ENCODE measurements around the gene CTNNAL1. TPM values are rescaled to one million over a fixed set of nuclear protein-coding genes. Genes with fewer than 3 reads are reported as not detected.

Gene CTNNAL1
- total and polyA plus RNA-seq, 2 of the 8 experiments (the other 6 are each of a cell fraction or from before 2014, with no cell fraction given): 23.2 to 66.1 TPM

- Histone ChIP-seq H4K91ac (replicated peaks; ENCODE audit: insufficient read length, low read length) (no peak overlapping the region), H4K5ac (ENCODE audit: insufficient read length, low read depth, low read length) (no peak overlapping the region), H3K4me1 (replicated peaks in 1 of 4; ENCODE audit: control insufficient read depth in 3 of 4, insufficient read depth in 4 of 4, low read length in 3 of 4) (no peaks in the 10 kb centered on the region), H3K23me2 (ENCODE audit: low read depth, low read length) (no peaks in the 10 kb centered on the region), H2BK20ac (ENCODE audit: low read length) (no peak overlapping the region), H2BK120ac (replicated peaks; ENCODE audit: low read depth, low read length) (no peak overlapping the region), H3K27ac (ENCODE audit: low read depth, low read length) (no peak overlapping the region), H3K4me3 (ENCODE audit: extremely low read depth in 1 of 4, insufficient read depth in 2 of 4, low read depth in 3 of 4, low read length in 4 of 4) (no peak overlapping the region), H4K20me1 (replicated peaks in 1 of 2; ENCODE audit: control insufficient read depth in 1 of 2, insufficient read depth in 2 of 2, low read length in 2 of 2) (peaks cover 1 to 3% of the 10 kb centered on the region in 2 experiments), H3K27me3 (replicated peaks in 1 of 4; ENCODE audit: control insufficient read depth in 3 of 4, extremely low read depth in 1 of 4, insufficient read depth in 3 of 4, low read length in 3 of 4) (no peaks in the 10 kb centered on the region), H3K79me1 (ENCODE audit: low read depth, low read length) (no peaks in the 10 kb centered on the region), H3K23ac (ENCODE audit: insufficient read length) (no peak overlapping the region), H3K56ac (replicated peaks; ENCODE audit: insufficient read length, low read depth, low read length) (no peak overlapping the region), H3K79me2 (ENCODE audit: control insufficient read depth in 1 of 2, insufficient read depth in 2 of 2, low read length in 2 of 2) (no peaks in the 10 kb centered on the region), H3K4me2 (ENCODE audit: insufficient read depth in 1 of 2, low read depth in 2 of 2, low read length in 2 of 2) (no peak overlapping the region), H2AK5ac (ENCODE audit: low read depth, low read length) (no peak overlapping the region), H4K8ac (ENCODE audit: extremely low read depth, insufficient read depth, low read length) (no peak overlapping the region), H2BK12ac (ENCODE audit: low read depth, low read length) (no peak overlapping the region), H3K9ac (replicated peaks in 1 of 4; ENCODE audit: extremely low read depth in 1 of 4, low read depth in 3 of 4, low read length in 3 of 4) (no peak overlapping the region), H2AFZ (ENCODE audit: low read length) (no peak overlapping the region), H2BK5ac (ENCODE audit: low read depth, low read length) (no peak overlapping the region), H3K36me3 (ENCODE audit: control insufficient read depth in 2 of 4, insufficient read depth in 4 of 4, low read length in 3 of 4) (peaks cover 5 to 49% (median 24%) of the 10 kb centered on the region in 4 experiments; a peak in 7 of 8 replicates), H3K4ac (replicated peaks; ENCODE audit: insufficient read length, low read depth, low read length) (no peak overlapping the region), H3K18ac (ENCODE audit: extremely low read depth, low read length) (no peak overlapping the region), H2BK15ac (ENCODE audit: low read length) (no peak overlapping the region), H3K9me3 (ENCODE audit: insufficient read depth in 2 of 2, low read depth in 1 of 2, low read length in 1 of 2) (no peaks in the 10 kb centered on the region), H3K14ac (ENCODE audit: insufficient read length) (no peak overlapping the region)
- no peak for FAIRE-seq
- POLR2A ChIA-PET (ENCODE audit: partially characterized antibody): no interaction called here
- CTCF ChIA-PET (ENCODE audit: partially characterized antibody): no interaction called here
- WGBS, 2 experiments (ENCODE audit: extremely low coverage in 1 of 2, insufficient coverage in 1 of 2, insufficient read length in 1 of 2, insufficient replicate concordance in 2 of 2, low coverage in 1 of 2, low lambda C conversion rate in 2 of 2, missing lambda C conversion rate in 1 of 2): 96% methylated on average over 5 of the region's 5 CpGs; no CpG with 5 or more reads in 1 of the 2 experiments
- DNase-seq (ENCODE audit: low read depth in 1 of 2, low spot score in 2 of 2): no peak
- TF ChIP-seq EP300 (IDR thresholded peaks at IDR 0.05; ENCODE audit: borderline replicate concordance in 1 of 2, low read depth in 2 of 2, low read length in 2 of 2) (no peak), BCL11A (IDR thresholded peaks at IDR 0.05; ENCODE audit: low read depth in 2 of 2, low read length in 2 of 2) (no peak), KDM1A (IDR thresholded peaks at IDR 0.05; ENCODE audit: borderline replicate concordance, low read length) (no peak), POLR2AphosphoS5 (IDR thresholded peaks at IDR 0.05; ENCODE audit: low read depth, low read length) (no peak), SAP30 (IDR thresholded peaks at IDR 0.05; ENCODE audit: insufficient read depth, insufficient replicate concordance, low read length) (no peak), BACH1 (IDR thresholded peaks at IDR 0.05; ENCODE audit: low read length) (no peak), CHD2 (IDR thresholded peaks at IDR 0.05; ENCODE audit: low read length) (no peak), CREB1 (IDR thresholded peaks at IDR 0.05) (no peak), HDAC6 (IDR thresholded peaks at IDR 0.05; ENCODE audit: low read depth, low read length) (no peak), GTF2F1 (IDR thresholded peaks at IDR 0.05; ENCODE audit: borderline replicate concordance, low read depth, low read length) (no peak), CBX5 (IDR thresholded peaks at IDR 0.05; ENCODE audit: low read depth, low read length) (no peak), POU5F1 (IDR thresholded peaks at IDR 0.05; ENCODE audit: low read depth, low read length) (no peak), NANOG (IDR thresholded peaks at IDR 0.05; ENCODE audit: insufficient read depth, low read depth, low read length, poor library complexity, severe bottlenecking) (no peak), TAF7 (optimal IDR thresholded peaks at IDR 0.05; ENCODE audit: borderline replicate concordance, low read depth, low read length) (no peak), SP4 (IDR thresholded peaks at IDR 0.05; ENCODE audit: low read length) (no peak), GABPA (IDR thresholded peaks at IDR 0.05; ENCODE audit: borderline replicate concordance, insufficient read depth, low read length) (no peak)
Observed at GRCh38 chr9:108913391-108913790, 99.9 kb downstream of the CTNNAL1 start.
